Panc1 (cell line): ENCODE results near the gene SSTR5. TPM values are rescaled to one million over a fixed set of nuclear protein-coding genes. Genes with fewer than 3 reads are reported as not detected.

Source experiments
- ATAC-seq: fragments of 200-7000 bp; cut with Tn5 transposase; 2 replicates; pipeline ENCODE4 v1.9.1; 2020; ENCODE audit warnings: mild to moderate bottlenecking, moderate library complexity
- BruUV-seq: library from RNA; stranded (reverse); fragments of 400-500 nt; replicated peaks from 2 replicates; lab custom pipeline; 2021; lab: Mats Ljungman, UMichigan
- CTCF ChIA-PET: fragments of 300-600 bp; sonication (Branson Sonifier 250); formaldehyde crosslinking; loops from one replicate; lab custom pipeline; 2022; ENCODE audit warnings: antibody characterized with exemption; lab: Charles Lee
- POLR2A ChIA-PET: fragments of 300-600 bp; sonication (Branson Sonifier 250); formaldehyde crosslinking; loops from one replicate; lab custom pipeline; 2022; ENCODE audit warnings: antibody characterized with exemption; lab: Charles Lee
- DNase-seq: peaks from one replicate; pipeline ENCODE4 v3.0.0-alpha.2; 2010; ENCODE audit warnings: low read depth, low spot score
- H3K27ac ChIP-seq: 2 replicates; pipeline ENCODE4 v1.5.1; 2011; ENCODE audit warnings: mild to moderate bottlenecking, low read length, inconsistent platforms
- H3K27me3 ChIP-seq: fragments of 200-500 bp; sonication (Bioruptor generic); 2 replicates; pipeline ENCODE4 v1.6.0; 2014; ENCODE audit warnings: low read length, inconsistent platforms; ENCODE audit not compliant: control insufficient read depth, insufficient read depth
- H3K36me3 ChIP-seq: fragments of 200-500 bp; sonication (Bioruptor generic); 2 replicates; pipeline ENCODE4 v1.5.1; 2014; ENCODE audit warnings: inconsistent platforms, mild to moderate bottlenecking, low read length, moderate library complexity; ENCODE audit not compliant: control insufficient read depth, insufficient read depth
- H3K4me1 ChIP-seq: 2 replicates; pipeline ENCODE4 v1.5.1; 2011; ENCODE audit warnings: inconsistent platforms, mild to moderate bottlenecking, low read length, moderate library complexity; ENCODE audit not compliant: control insufficient read depth, insufficient read depth
- H3K4me3 ChIP-seq, 2 experiments: 2 replicates each; pipeline ENCODE4 v1.5.1; 2011 to 2012; ENCODE audit warnings: low read depth in 2 of 2, low read length in 2 of 2, mild to moderate bottlenecking in 2 of 2, inconsistent platforms in 1 of 2, moderate library complexity in 1 of 2
- H3K9me3 ChIP-seq: fragments of 200-500 bp; sonication (Bioruptor generic); 2 replicates; pipeline ENCODE4 v1.5.1; 2014; ENCODE audit warnings: low read depth, mild to moderate bottlenecking, inconsistent platforms, low read length, moderate library complexity; ENCODE audit not compliant: control insufficient read depth, insufficient read depth
- CTCF ChIP-seq: fragments of 450-650 bp; IDR thresholded peaks from 2 replicates; pipeline ENCODE4 v1.5.1; 2017; ENCODE audit warnings: mild to moderate bottlenecking
- POLR2AphosphoS5 ChIP-seq: IDR thresholded peaks from 2 replicates; pipeline ENCODE4 v1.6.1; 2012; ENCODE audit warnings: mild to moderate bottlenecking, low read depth, low read length, moderate library complexity
- SIN3A ChIP-seq: IDR thresholded peaks from 2 replicates; pipeline ENCODE4 v1.6.1; 2012; ENCODE audit warnings: low read depth, mild to moderate bottlenecking, low read length, moderate library complexity, borderline replicate concordance; ENCODE audit not compliant: insufficient read depth
- TCF7L2 ChIP-seq: IDR thresholded peaks from 2 replicates; pipeline ENCODE4 v1.6.1; 2011; ENCODE audit warnings: mild to moderate bottlenecking, low read depth, low read length, inconsistent platforms
- in situ Hi-C: cut with HindIII; loops from 2 replicates; pipeline ENCODE4 v1.10.0; 2016; ENCODE audit warnings: low sequenced_read_pairs, low pct_unique_long_range_greater_than_20kb
- intact Hi-C: fragments of 100-400 bp; cut with micrococcal nuclease; formaldehyde crosslinking; loops from one replicate; pipeline ENCODE4 v1.10.0; 2022; ENCODE audit not compliant: unreplicated experiment
- total RNA-seq: library from RNA; stranded (reverse); gene quantifications from one replicate; pipeline ENCODE4 v1.2.1, GENCODE V29; 2021; ENCODE audit not compliant: unreplicated experiment
- TF ChIP-seq, protein P1 (sequence below), 2 experiments: IDR thresholded peaks; 2 replicates each; pipeline ENCODE4 v1.6.1; 2011 to 2012; ENCODE audit warnings: low read depth in 2 of 2, control low read depth in 1 of 2, low read length in 1 of 2, mild to moderate bottlenecking in 1 of 2, moderate library complexity in 1 of 2; ENCODE audit not compliant: insufficient read depth in 1 of 2

The SSTR5 gene
- total RNA-seq, 1 experiment from 2014 or later, result 2.8 TPM

DNA sequence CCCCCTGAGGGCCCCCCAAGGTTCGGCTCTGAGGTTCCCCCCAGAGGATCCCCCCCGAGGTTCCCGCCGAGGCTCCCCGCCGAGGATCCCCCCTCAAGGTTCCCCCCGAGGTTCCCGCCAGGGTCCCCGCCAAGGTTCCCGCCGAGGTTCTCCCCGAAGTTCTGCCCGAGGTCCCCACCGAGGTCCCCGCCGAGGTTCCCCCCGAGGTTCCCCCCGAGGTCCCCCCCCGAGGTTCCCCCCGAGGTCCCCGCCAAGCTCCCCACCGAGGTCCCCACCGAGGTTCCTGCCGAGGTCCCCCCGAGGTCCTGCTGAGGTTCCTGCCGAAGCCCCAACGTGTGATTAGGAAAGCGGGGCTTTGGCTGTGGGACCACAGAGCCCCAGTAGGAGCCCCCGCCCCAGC, 32.2 kb upstream of the SSTR5 start:
- intact Hi-C loops, result no loop called here
- Histone ChIP-seq H3K9me3 (no peaks in the 10 kb centered on the region), H3K36me3 (no peaks in the 10 kb centered on the region), H3K27ac (no peak overlapping the region), H3K4me1 (peaks cover 16% of the 10 kb centered on the region), H3K27me3 (no peaks in the 10 kb centered on the region), H3K4me3 (no peak overlapping the region)
- BruUV-seq, result no TSS peak
- DNase-seq (no peak), ATAC-seq (no peak)
- TF ChIP-seq CTCF (no peak), SIN3A (no peak), TCF7L2 (no peak), POLR2AphosphoS5 (no peak)
- TF ChIP-seq, protein P1, sequence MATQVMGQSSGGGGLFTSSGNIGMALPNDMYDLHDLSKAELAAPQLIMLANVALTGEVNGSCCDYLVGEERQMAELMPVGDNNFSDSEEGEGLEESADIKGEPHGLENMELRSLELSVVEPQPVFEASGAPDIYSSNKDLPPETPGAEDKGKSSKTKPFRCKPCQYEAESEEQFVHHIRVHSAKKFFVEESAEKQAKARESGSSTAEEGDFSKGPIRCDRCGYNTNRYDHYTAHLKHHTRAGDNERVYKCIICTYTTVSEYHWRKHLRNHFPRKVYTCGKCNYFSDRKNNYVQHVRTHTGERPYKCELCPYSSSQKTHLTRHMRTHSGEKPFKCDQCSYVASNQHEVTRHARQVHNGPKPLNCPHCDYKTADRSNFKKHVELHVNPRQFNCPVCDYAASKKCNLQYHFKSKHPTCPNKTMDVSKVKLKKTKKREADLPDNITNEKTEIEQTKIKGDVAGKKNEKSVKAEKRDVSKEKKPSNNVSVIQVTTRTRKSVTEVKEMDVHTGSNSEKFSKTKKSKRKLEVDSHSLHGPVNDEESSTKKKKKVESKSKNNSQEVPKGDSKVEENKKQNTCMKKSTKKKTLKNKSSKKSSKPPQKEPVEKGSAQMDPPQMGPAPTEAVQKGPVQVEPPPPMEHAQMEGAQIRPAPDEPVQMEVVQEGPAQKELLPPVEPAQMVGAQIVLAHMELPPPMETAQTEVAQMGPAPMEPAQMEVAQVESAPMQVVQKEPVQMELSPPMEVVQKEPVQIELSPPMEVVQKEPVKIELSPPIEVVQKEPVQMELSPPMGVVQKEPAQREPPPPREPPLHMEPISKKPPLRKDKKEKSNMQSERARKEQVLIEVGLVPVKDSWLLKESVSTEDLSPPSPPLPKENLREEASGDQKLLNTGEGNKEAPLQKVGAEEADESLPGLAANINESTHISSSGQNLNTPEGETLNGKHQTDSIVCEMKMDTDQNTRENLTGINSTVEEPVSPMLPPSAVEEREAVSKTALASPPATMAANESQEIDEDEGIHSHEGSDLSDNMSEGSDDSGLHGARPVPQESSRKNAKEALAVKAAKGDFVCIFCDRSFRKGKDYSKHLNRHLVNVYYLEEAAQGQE (IDR thresholded peaks at IDR 0.05; ENCODE audit: insufficient read depth in 1 of 2, low read depth in 2 of 2, low read length in 1 of 2), result no peak
- in situ Hi-C loops, result no loop called here
- CTCF ChIA-PET, result interaction anchor here (0.9 kb wide), 1 partner anchor 17 kb away, joined by 12 read pairs; no protein-coding TSS in a partner anchor
- POLR2A ChIA-PET, result no interaction called here

DNA sequence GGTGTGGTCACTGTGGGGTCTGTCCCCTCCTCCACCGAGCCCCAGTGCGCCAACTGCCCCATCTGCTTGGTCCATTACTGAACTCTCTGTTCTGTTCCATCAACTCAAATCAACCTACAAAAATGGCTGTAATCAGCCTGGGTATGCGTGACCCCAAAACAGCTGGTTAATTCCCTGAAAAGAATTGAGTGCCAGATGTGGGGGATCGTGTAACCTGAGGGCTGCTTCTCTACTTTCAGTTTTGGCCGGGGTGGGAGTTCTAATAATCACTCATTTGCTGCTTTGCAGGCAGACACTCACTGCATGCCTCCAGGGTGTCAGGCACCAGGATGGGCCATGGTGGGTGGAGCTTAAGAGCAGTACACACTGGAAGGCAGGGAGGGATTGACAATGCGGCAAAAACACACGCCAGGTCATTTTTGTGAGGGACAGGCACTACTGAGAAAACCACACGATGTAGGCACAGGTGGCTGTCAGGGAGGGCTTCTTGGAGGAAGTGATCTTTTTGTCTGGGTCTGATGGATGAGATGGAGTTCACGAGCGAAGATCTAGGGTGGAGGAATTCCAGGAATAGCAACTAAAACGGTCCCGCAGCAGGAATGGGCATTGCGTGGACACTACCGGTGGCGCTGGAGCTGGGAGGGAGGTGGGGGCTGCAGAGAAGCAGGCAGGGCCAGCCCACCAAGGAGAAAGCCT, 30.4 kb upstream of the SSTR5 start:
- H3K36me3 ChIP-seq, result no peaks in the 10 kb centered on the region
- in situ Hi-C loops, result no loop called here
- no peak overlapping the region for H3K27ac ChIP-seq
- H3K4me1 ChIP-seq, result no peaks in the 10 kb centered on the region; the same call in 1 of the 2 replicates
- no peak for ATAC-seq
- DNase-seq, result no peak
- no peak overlapping the region for H3K4me3 ChIP-seq
- no peaks in the 10 kb centered on the region for H3K27me3 ChIP-seq
- intact Hi-C loops, result no loop called here
- TF ChIP-seq TCF7L2 (no peak), POLR2AphosphoS5 (no peak), SIN3A (no peak), CTCF (no peak)
- TF ChIP-seq, protein P1 (IDR thresholded peaks at IDR 0.05; ENCODE audit: insufficient read depth in 1 of 2, low read depth in 2 of 2, low read length in 1 of 2), result no peak
- ChIA-PET CTCF (interaction anchor here (0.6 kb wide), 1 partner anchor 15 kb away, joined by 4 read pairs; no protein-coding TSS in a partner anchor), POLR2A (interaction anchor here (0.6 kb wide), 1 partner anchor 231 kb away, joined by 16 read pairs; no protein-coding TSS in a partner anchor)
- H3K9me3 ChIP-seq, result no peaks in the 10 kb centered on the region
- BruUV-seq, result no TSS peak
